Astrocyte of the spinal cord (primary cell): ENCODE data around the gene GAPT.

Source experiments
- DNase-seq: peaks from one replicate; pipeline ENCODE4 v3.0.0; 2011; ENCODE audit warnings: low read depth, low spot score
- H3K4me3 ChIP-seq: 2 replicates; pipeline ENCODE4 v1.5.1; 2011; ENCODE audit warnings: low read depth, mild to moderate bottlenecking, low read length, moderate library complexity
- in situ Hi-C: cut with HindIII; loops from 2 replicates; pipeline ENCODE4 v1.10.0; 2017; ENCODE audit warnings: low sequenced_read_pairs
- TF ChIP-seq, protein P1 (sequence below): IDR thresholded peaks from 2 replicates; pipeline ENCODE4 v1.5.1; 2012; ENCODE audit warnings: low read depth, mild to moderate bottlenecking, low read length, inconsistent platforms

Gene GAPT

DNA sequence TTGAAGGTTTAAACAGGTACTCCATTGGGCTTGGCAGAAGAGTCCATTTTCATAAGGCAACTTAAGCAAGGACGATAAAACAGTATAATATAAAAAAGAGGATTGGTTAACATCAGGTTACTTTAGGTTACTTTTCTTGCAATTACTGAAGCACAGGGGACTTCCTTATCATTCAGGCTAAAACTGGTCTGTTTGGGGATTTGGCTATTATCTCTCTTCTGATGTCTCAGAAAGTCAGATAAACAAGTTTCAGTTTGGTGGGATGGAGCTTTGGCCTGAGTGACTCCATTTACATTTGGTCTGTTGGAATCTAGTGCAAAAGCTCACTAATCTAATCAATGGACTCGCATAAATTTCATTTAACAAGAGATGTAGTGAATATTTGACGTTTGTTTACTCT lies 8.0 kb downstream of the GAPT start:
- no peak overlapping the region for H3K4me3 ChIP-seq
- TF ChIP-seq, protein P1, sequence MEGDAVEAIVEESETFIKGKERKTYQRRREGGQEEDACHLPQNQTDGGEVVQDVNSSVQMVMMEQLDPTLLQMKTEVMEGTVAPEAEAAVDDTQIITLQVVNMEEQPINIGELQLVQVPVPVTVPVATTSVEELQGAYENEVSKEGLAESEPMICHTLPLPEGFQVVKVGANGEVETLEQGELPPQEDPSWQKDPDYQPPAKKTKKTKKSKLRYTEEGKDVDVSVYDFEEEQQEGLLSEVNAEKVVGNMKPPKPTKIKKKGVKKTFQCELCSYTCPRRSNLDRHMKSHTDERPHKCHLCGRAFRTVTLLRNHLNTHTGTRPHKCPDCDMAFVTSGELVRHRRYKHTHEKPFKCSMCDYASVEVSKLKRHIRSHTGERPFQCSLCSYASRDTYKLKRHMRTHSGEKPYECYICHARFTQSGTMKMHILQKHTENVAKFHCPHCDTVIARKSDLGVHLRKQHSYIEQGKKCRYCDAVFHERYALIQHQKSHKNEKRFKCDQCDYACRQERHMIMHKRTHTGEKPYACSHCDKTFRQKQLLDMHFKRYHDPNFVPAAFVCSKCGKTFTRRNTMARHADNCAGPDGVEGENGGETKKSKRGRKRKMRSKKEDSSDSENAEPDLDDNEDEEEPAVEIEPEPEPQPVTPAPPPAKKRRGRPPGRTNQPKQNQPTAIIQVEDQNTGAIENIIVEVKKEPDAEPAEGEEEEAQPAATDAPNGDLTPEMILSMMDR: no peak
- in situ Hi-C loops: no loop called here
- no peak for DNase-seq

DNA sequence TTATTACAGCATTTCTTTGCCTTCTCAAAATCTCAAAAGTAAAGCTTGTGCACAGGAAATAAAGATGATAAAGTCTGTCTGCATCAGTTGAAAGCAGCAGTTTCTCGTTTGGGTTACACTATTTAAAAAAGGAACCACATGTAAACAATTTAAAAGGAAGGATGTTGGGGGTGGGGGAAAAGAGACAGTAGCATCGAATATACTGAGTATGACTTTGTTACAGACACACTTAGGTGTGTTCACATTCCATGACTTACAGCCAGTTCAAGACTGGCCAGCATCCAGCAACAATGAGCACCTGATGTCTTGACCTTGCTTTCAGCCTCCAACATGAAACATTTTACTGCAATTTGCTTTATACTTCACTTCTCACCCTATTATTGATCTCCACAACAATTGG lies 8.7 kb downstream of the GAPT start:
- TF ChIP-seq, protein P1: no peak
- in situ Hi-C loops: no loop called here
- no peak for DNase-seq
- no peak overlapping the region for H3K4me3 ChIP-seq

DNA sequence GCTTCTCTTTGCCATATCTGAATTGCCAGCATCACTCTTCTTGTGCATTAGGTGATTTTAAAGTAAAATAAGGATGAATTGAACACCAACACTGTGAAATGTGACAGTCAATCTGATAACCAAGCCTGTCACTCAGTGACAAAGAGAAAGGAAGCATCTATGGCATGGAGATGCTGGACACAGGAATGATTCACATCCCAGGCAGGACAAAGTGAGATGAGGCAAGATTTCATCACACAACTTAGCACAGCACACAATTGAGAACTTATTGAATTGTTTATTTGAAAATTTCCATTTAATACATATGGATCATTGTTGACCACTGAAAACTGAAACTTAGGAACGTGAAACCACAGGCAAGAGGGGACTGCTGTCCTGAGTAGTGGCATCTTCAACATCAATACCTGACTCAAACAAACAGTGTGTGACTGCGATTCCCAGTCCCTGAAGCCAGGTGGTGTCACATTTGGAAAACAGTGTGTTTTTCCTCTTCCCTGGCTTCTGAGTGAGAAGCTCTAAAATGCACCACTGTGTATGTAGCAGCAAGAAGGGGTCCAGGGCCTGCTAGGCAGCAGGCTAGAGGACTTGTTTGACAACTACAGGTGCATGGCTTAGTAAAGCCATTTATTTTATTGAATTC lies 10.7 kb downstream of the GAPT start:
- TF ChIP-seq, protein P1: no peak
- in situ Hi-C loops: no loop called here
- no peak for DNase-seq
- no peak overlapping the region for H3K4me3 ChIP-seq

DNA sequence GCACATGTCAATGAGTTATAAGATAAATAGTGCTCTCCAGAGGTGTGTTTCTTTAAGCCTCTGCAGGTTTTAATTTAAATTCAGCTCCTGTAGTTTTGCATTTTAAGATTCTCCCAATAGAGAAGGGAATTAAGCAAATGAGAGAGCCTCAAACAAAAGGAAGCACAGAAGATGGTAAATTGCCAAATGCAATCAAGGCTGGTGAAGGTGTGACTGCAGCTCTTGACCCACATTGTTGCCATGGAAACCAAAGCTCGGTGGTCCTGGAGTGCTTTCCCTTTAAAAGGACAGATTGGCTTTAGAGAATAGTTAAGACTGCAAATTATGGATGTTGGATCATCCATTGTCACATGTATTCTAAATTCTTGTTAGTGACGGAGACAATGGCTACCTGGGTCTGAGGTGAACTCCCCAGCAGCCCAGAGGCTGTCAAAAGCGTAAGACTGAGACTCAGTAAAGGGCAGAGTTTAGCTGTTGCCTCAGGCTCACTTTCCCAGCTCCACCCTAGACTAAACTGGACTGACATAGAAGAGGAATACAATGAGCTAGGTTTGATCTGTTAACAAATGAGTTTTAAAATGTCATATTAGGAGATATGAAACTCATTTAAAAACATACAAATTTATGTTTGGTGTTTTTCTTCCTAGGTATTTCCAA lies 12.3 kb downstream of the GAPT start:
- in situ Hi-C loops: no loop called here
- no peak for DNase-seq
- TF ChIP-seq, protein P1: no peak
- no peak overlapping the region for H3K4me3 ChIP-seq

DNA sequence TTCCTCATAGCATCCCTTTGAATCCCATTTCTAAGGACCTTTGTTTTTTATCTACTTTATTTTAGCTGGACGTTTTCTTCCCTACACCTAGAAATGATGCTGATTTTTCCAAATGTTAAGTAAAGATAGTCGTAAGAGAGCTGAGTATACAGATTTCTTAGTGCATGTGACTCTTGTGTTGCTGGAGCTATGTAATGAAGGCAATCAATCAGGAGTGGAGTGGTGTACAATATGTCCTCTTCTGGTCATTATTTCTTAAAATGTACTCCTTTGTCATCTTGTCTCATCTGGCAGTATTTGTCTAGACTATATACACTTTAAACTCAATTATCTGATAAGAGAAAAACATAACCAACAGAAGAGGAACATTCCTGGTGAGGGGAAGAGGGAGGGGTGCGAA lies 13.5 kb downstream of the GAPT start:
- in situ Hi-C loops: no loop called here

DNA sequence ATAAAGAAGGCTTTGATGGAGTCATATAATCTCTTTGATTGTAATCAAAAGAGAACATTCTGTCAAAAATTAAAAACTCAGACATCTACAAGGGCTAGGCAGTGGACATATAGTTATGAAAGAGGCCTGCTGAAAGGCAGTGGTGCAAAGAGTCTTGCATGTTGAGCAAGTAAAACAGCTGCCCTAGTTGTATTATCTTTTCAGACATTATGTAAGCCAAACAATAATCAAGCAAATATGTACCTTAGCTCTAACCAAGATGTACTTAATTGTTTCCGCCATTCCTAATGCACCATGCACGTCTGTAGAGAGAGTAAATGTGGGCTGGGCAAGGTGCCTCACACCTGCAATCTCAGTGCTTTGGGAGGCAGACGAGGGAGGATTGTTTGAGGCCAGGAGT lies 14.3 kb downstream of the GAPT start:
- in situ Hi-C loops: no loop called here
- H3K4me3 ChIP-seq: no peak overlapping the region
- TF ChIP-seq, protein P1: no peak
- no peak for DNase-seq

More for the DNA sequence above, 13.5 kb downstream of the GAPT start:
- H3K4me3 ChIP-seq: no peak overlapping the region
- no peak for DNase-seq
- TF ChIP-seq, protein P1: no peak
